ENCODE data around the gene POLG. TPM values are rescaled to one million over a fixed set of nuclear protein-coding genes. Genes with fewer than 3 reads are reported as not detected.

Gene POLG
- total and polyA plus RNA-seq, 2 of the 4 experiments (the other 2 are of a cell fraction), result 19.9 to 30.6 TPM

- ATAC-seq (ENCODE audit: low read depth), result no peak
- 71% methylated on average over 2 of the region's 5 CpGs; no CpG with 5 or more reads in 1 of the 2 experiments for WGBS, 2 experiments (ENCODE audit: extremely low coverage in 2 of 2, insufficient read length in 1 of 2)
- dilution Hi-C loops (cut with HindIII; ENCODE audit: low sequenced_read_pairs, unreplicated experiment) (no loop called here), intact Hi-C loops (cut with micrococcal nuclease) (no loop called here), in situ Hi-C loops (cut with MboI; ENCODE audit: low sequenced_read_pairs) (no loop called here)
- no peak overlapping the region for H3K9ac ChIP-seq (ENCODE audit: low read depth, low read length)
- no peak overlapping the region for H2BK20ac ChIP-seq (ENCODE audit: low read depth, low read length)
- no peaks in the 10 kb centered on the region for H4K20me1 ChIP-seq (ENCODE audit: insufficient read depth, low read length)
- CTCF ChIA-PET, result no interaction called here
- H3K27me3 ChIP-seq (ENCODE audit: control insufficient read depth, insufficient read depth, low read length), result peaks cover 50% of the 10 kb centered on the region
- H3K14ac ChIP-seq (replicated peaks; ENCODE audit: low read depth, low read length), result no peak overlapping the region
- no peak overlapping the region for H2AK5ac ChIP-seq (ENCODE audit: low read depth, low read length)
- no peak overlapping the region for H4K5ac ChIP-seq (ENCODE audit: low read depth, low read length)
- no peak overlapping the region for H3K27ac ChIP-seq (ENCODE audit: insufficient read depth, low read length)
- no peaks in the 10 kb centered on the region for H3K9me3 ChIP-seq (ENCODE audit: control insufficient read depth, insufficient read depth, low read length)
- no peak overlapping the region for H3K4me3 ChIP-seq (ENCODE audit: insufficient read depth, low read depth, low read length)
- H2BK5ac ChIP-seq (ENCODE audit: low read depth, low read length, poor library complexity, severe bottlenecking), result no peak overlapping the region
- no peaks in the 10 kb centered on the region for H3K4me1 ChIP-seq (ENCODE audit: control insufficient read depth, insufficient read depth, low read length)
- no TSS peak for BruUV-seq (replicated peaks)
- no peaks in the 10 kb centered on the region for H3K36me3 ChIP-seq (ENCODE audit: control insufficient read depth, insufficient read depth, low read length)
- no peaks in the 10 kb centered on the region for H3K9me1 ChIP-seq (ENCODE audit: insufficient read depth, low read length)
- H3K23ac ChIP-seq (ENCODE audit: low read depth, low read length), result no peak overlapping the region
- H3K18ac ChIP-seq (ENCODE audit: low read depth, low read length), result no peak overlapping the region
- H2AK9ac ChIP-seq (replicated peaks; ENCODE audit: low read depth, low read length, poor library complexity), result no peak overlapping the region
- H2BK15ac ChIP-seq (ENCODE audit: low read depth, low read length), result no peak overlapping the region
- TF ChIP-seq USF2 (IDR thresholded peaks at IDR 0.05; ENCODE audit: low read depth, low read length) (no peak), FOS (IDR thresholded peaks at IDR 0.05; ENCODE audit: low read depth, low read length) (no peak), CHD1 (IDR thresholded peaks at IDR 0.05; ENCODE audit: low read depth, low read length) (no peak)
- DNase-seq, result no peak
- no peak overlapping the region for H3K4ac ChIP-seq (ENCODE audit: low read depth, low read length)
- H2BK120ac ChIP-seq (ENCODE audit: low read depth, low read length), result no peak overlapping the region
- no peak overlapping the region for H4K8ac ChIP-seq (ENCODE audit: low read depth in 2 of 2, low read length in 2 of 2)
- H2AFZ ChIP-seq (replicated peaks; ENCODE audit: low read length, poor library complexity), result no peak overlapping the region
- no peaks in the 10 kb centered on the region for H3K79me1 ChIP-seq (ENCODE audit: low read depth in 1 of 2, low read length in 2 of 2)
- POLR2A ChIA-PET (ENCODE audit: unreplicated experiment), result no interaction called here
- H4K91ac ChIP-seq (ENCODE audit: insufficient read depth, low read depth, low read length), result no peak overlapping the region
- no peak overlapping the region for H3K56ac ChIP-seq (ENCODE audit: extremely low read depth, insufficient read depth, low read length)
- H3K4me2 ChIP-seq (ENCODE audit: low read depth, low read length), result no peak overlapping the region
These were observed 14.6 kb upstream of the POLG start for GRCh38 chr15:89349206-89349558.

All from IMR-90 (cell line).